VCaP (cell line): ENCODE results near the gene RAPGEF1.

Experiments
- H3K27ac ChIP-seq: fragments of 450-650 bp; 2 replicates; pipeline ENCODE4 v1.5.1; 2017
- TF ChIP-seq, protein P1 (sequence below): fragments of 450-650 bp; conservative IDR thresholded peaks from 2 replicates; pipeline ENCODE4 v1.5.1; 2017; ENCODE audit warnings: mild to moderate bottlenecking, moderate library complexity

Gene RAPGEF1

DNA sequence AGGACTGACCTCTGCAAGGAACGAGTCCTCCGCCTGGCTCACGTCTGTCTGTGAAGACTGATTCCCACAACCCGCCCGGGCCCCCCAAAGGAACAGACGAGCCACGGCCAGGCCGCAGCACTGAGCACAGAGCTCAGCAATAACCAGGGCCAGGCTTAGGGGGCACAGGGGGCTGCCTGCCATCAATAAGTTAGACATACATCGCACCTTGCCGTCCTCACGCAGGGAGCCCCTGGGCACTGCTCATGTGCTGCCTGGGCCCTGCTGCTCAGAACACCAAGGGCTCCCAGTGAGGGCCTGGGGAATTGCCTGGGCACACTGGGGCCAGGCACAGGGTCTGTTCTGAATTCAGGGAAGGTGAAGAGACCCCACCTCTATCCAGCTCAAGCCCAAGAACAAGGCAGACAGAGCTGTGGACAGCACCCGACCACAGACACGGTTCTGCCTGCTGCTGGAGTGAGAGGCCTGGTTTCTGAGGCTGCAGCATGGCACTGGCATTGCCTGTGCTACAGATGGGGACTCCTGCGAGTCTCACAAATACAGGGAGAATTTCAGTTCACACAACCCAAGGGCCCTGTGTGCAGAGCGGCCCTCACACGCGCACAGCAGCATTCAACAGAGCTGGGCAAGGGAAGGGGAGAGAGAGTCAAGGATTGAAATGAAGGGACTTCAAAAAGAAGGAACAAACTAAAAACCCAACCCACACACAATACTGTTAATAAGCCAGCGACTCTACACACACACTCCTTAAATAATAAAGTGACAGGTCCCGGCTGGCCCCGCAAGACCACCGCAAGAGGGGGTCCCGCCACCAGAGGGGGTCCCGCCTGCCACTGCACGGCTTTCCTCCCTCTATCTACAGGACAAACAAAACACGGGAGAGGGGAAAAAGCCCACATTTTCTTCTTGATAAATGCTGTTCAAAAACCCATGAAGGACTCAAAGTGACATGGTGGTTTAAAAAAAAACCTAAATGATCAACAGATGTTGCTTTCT lies 162.6 kb downstream of the RAPGEF1 start:
- no peak overlapping the region for H3K27ac ChIP-seq
- TF ChIP-seq, protein P1, sequence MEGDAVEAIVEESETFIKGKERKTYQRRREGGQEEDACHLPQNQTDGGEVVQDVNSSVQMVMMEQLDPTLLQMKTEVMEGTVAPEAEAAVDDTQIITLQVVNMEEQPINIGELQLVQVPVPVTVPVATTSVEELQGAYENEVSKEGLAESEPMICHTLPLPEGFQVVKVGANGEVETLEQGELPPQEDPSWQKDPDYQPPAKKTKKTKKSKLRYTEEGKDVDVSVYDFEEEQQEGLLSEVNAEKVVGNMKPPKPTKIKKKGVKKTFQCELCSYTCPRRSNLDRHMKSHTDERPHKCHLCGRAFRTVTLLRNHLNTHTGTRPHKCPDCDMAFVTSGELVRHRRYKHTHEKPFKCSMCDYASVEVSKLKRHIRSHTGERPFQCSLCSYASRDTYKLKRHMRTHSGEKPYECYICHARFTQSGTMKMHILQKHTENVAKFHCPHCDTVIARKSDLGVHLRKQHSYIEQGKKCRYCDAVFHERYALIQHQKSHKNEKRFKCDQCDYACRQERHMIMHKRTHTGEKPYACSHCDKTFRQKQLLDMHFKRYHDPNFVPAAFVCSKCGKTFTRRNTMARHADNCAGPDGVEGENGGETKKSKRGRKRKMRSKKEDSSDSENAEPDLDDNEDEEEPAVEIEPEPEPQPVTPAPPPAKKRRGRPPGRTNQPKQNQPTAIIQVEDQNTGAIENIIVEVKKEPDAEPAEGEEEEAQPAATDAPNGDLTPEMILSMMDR: no peak

DNA sequence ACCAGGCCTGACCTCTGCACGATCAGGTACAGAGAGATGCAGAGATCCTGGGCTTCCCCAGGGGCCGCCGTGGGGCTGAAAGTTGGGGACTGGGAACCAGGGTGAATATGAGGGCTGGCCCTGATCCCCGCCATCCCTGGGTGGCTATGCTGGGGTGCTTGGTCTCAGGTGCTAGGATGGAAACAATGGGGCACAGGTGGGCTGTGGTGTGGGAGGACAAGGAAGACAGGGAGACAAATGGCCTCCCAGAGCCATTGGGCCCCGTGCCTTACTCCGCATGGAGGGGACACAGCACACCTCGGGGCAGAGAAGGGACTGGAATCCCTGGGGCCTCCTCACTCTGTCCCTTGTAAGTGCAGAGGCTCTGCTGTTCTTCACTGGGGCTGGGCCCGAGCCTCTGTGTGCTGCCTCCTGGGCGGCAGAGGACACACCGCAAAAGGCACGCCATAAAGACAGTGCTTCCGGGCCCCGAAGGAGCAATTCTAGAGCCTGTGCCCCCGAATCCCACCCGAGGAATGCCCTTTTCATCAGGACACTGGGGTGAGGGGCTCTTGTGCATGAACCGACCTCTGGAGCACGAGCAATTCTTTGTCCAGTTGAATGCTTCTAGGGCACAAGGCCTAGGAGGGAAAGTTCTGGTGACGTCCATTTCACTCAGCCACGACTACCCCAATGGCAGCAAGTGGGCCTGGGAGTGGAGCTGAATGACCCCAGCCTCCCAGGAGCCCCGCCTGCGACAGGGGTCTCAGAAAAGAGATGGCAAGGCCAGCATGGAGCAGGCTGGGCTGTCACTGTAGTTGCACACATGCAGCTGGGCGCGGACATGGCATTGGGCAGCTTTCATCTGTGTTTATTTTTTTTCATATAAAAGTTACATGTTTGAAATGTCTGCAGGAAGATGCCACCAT lies 163.7 kb downstream of the RAPGEF1 start:
- TF ChIP-seq, protein P1: no peak
- no peak overlapping the region for H3K27ac ChIP-seq

DNA sequence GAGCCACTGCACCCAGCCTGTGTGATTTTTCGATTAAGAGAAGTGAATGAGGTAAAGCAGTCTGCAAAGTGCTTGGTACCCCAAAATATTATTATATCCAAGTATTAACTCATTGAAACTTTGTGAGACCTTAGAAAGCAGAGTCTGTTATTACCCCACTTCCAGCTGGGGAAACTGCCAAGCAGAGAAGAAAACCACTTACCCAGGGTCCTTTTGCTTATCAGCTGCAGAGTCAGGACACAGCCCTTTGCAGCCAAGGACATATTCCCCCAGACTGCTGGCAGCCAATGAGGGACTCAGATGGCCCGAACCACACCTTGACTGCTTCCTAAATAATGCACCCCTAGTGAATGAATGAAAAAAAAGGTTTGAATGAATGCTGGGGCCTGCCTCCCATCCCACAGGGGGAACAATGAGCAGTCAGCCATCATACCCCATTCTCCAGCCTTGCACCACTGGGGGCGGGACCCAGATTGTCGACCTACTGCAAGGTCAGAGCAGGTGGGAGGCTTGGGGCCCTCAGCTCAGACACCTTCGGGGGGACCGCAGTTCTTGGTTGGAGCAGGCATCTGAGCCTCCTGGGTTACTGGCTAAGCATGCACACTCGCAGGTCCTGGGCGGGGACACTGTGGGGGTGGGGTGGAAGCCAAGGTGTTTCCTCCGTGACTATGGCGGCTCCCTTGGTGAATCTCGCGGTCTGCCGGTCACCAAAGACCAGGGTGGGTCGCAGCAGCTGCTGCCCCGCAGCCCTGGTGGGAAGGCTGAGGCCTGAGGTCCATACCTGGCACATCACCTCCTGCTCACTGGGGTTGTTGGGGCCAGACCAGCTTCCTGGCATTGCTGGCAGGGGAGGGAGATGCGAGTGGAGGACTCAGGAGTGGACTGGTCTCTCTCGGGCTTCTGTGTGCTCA lies 164.9 kb downstream of the RAPGEF1 start:
- no peak overlapping the region for H3K27ac ChIP-seq
- TF ChIP-seq, protein P1: no peak

DNA sequence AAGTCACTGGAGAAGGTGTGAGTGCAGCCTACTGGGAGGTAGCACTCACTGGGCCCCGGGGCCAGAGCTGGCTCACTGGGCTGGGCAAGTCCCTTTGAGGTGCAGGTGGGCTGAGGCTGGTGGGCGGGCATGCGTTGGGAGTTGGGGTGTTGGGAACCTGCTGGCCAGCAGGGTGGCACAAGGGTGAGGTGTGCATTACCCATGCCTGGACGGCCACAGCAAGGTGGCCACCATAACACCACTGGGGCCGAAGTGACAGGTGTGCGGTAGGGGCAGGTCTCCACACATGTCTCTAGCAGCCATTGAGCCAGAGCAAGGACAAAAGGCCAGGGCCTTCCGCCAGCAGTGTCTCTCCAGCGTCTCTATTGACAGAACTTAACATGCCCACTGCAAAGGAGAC lies 172.0 kb downstream of the RAPGEF1 start:
- no peak overlapping the region for H3K27ac ChIP-seq
- TF ChIP-seq, protein P1: no peak

DNA sequence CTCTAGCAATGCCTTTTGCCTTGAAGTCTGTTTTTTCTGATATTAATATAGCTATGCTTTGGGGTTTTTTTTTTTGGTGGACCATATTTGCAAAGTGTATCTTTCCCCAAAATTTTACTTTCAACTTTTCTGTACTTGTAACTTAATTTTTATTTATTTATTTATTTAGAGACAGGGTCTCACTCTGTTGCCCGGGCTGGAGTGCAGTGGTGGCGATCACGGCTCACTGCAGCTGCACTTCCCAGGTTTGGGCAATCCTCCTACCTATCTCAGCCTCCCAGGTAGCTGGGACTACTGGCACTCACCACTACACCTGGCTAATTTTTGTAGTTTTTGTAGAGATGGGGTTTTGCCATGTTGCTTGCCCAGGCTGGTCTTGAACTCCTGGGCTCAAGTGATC lies 173.7 kb downstream of the RAPGEF1 start:
- TF ChIP-seq, protein P1: no peak
- no peak overlapping the region for H3K27ac ChIP-seq

DNA sequence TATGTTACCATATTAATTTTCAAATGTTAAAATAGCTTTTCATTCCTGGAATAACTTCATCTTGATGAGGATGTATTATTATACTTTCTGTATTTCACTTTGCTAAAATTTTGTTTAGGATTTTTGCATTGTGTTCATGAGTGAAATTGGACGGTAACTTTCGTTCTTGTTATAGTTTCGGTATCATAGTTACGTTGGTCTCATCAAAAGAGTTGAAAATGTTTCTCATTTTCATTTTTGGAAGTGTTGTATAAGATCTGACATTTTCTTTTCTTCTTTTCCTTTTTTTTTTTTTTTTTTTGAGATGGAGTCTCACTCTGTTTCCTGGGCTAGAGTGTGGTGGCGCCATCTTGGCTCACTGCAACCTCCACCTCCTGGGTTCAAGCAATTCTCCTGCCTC lies 174.5 kb downstream of the RAPGEF1 start:
- H3K27ac ChIP-seq: no peak overlapping the region
- TF ChIP-seq, protein P1: no peak
